ENCODE data around the gene CITED4. TPM values are rescaled to one million over a fixed set of nuclear protein-coding genes. Genes with fewer than 3 reads are reported as not detected.

Gene CITED4
- total and polyA plus RNA-seq, 10 of the 15 experiments (the other 5 are each of a cell fraction or from before 2014, with no cell fraction given), result 0.13 to 0.64 (median 0.26) TPM; not detected in 6

DNA sequence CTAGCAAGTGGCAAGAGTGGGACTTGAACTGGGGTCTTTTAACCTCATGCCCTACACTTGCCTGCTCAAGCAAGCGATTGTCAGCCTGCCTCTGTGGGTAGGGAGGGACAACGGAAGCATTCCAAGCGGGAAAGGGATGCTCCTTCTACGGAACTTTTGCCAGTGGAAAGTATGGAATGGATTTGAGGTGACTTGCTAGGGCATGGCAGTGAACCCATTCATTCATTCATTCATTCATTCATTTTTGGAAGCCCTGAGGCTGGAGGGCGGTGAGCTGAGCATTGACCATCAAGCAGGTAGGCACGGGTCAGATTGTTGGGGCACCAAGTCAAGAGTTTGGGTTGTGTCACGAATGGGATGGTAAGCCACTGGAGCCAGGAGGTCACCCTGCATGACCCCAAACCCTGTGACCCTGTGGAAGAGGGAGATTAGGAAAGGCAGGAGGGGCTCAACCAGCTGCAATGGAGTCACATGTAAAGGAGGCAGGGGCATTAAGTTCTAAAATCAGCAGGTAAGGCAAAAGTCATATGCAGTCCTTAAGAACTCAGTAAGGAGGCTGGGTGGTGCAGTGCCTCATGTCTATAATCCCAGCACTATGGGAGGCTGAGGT lies 11.8 kb upstream of the CITED4 start:
- FAIRE-seq (no peak), DNase-seq (ENCODE audit: low read depth, low spot score) (no peak), ATAC-seq (no peak)
- Histone ChIP-seq H3K27ac (ENCODE audit: control insufficient read depth, insufficient read depth) (no peak overlapping the region), H4K20me1 (ENCODE audit: control insufficient read depth, insufficient read depth) (no peaks in the 10 kb centered on the region), H3K4me3 (no peak overlapping the region), H3K79me2 (ENCODE audit: control insufficient read depth, insufficient read depth, low read length) (no peaks in the 10 kb centered on the region), H2AFZ (ENCODE audit: control insufficient read depth, low read depth, low read length) (no peak overlapping the region), H3K36me3 (ENCODE audit: control insufficient read depth in 2 of 2, insufficient read depth in 2 of 2, low read length in 1 of 2) (no peaks in the 10 kb centered on the region), H3K27me3 (replicated peaks in 1 of 2; ENCODE audit: control insufficient read depth in 2 of 2, insufficient read depth in 2 of 2, low read length in 1 of 2) (no peaks in the 10 kb centered on the region), H3K9me3 (replicated peaks; ENCODE audit: control insufficient read depth, insufficient read depth, low read length) (peaks cover 8% of the 10 kb centered on the region; the same call in 2 of the 3 replicates), H3K9ac (ENCODE audit: control insufficient read depth, insufficient read depth, low read length) (no peak overlapping the region), H3K4me2 (ENCODE audit: control insufficient read depth, insufficient read depth) (no peak overlapping the region), H3K4me1 (ENCODE audit: control insufficient read depth, insufficient read depth, low read length) (peaks cover 3% of the 10 kb centered on the region; the same call in 1 of the 2 replicates)
- ChIA-PET CTCF (interaction anchor here (2.4 kb wide), 1 partner anchor 78 kb away, joined by 6 read pairs; no protein-coding TSS in a partner anchor), SMC1A (ENCODE audit: uncharacterized antibody, unreplicated experiment) (interaction anchor here (0.8 to 1.0 kb wide), 3 partner anchors 9 to 24 kb away, joined by 3 to 4 read pairs (median 3); no protein-coding TSS in a partner anchor), POLR2A (no interaction called here), RAD21 (ENCODE audit: unreplicated experiment) (interaction anchor here (1.1 kb wide), 1 partner anchor 13 kb away, joined by 3 read pairs; no protein-coding TSS in a partner anchor)
- intact Hi-C loops (cut with micrococcal nuclease; ENCODE audit: unreplicated experiment), result no loop called here
- 56% methylated on average over 7 of the region's 7 CpGs for WGBS (ENCODE audit: insufficient coverage, insufficient replicate concordance, low lambda C conversion rate, missing lambda C conversion rate)
- no TSS peak for BruUV-seq (replicated peaks)
- in situ Hi-C loops (cut with MboI), result no loop called here
- no peak for TF ChIP-seq CHD2 (IDR thresholded peaks at IDR 0.05; ENCODE audit: borderline replicate concordance, low read depth, low read length)

GRCh38 chr1:40872276-40872675 lies 10.1 kb upstream of the CITED4 start:
- H2AFZ ChIP-seq (ENCODE audit: control insufficient read depth, low read depth, low read length), result no peak overlapping the region
- no peak for ATAC-seq
- H3K4me1 ChIP-seq (ENCODE audit: control insufficient read depth, insufficient read depth, low read length), result no peaks in the 10 kb centered on the region
- H3K4me2 ChIP-seq (ENCODE audit: control insufficient read depth, insufficient read depth), result no peak overlapping the region
- H3K9me3 ChIP-seq (replicated peaks; ENCODE audit: control insufficient read depth, insufficient read depth, low read length), result peaks cover 8% of the 10 kb centered on the region; the same call in 2 of the 3 replicates
- intact Hi-C loops (cut with micrococcal nuclease; ENCODE audit: unreplicated experiment), result no loop called here
- H3K27me3 ChIP-seq (replicated peaks in 1 of 2; ENCODE audit: control insufficient read depth in 2 of 2, insufficient read depth in 2 of 2, low read length in 1 of 2), result no peaks in the 10 kb centered on the region
- no peak for TF ChIP-seq IRF4 (IDR thresholded peaks at IDR 0.05; ENCODE audit: low read depth, low read length)
- no peak for TF ChIP-seq CHD1 (IDR thresholded peaks at IDR 0.05; ENCODE audit: low read depth, low read length)
- TF ChIP-seq SREBF2 (IDR thresholded peaks at IDR 0.05; ENCODE audit: low read length), result no peak
- TF ChIP-seq NR2C1 (IDR thresholded peaks at IDR 0.05), result no peak
- TF ChIP-seq POLR2A (IDR thresholded peaks at IDR 0.05; ENCODE audit: low read depth, low read length), result no peak
- no peak for TF ChIP-seq NR2F1 (conservative IDR thresholded peaks at IDR 0.05)
- no peak for TF ChIP-seq SIN3A (IDR thresholded peaks at IDR 0.05; ENCODE audit: low read depth, low read length)
- no peak for TF ChIP-seq RAD21 (IDR thresholded peaks at IDR 0.05; ENCODE audit: insufficient read depth, low read depth, low read length)
- H3K27ac ChIP-seq (ENCODE audit: control insufficient read depth, insufficient read depth), result no peak overlapping the region
- no peaks in the 10 kb centered on the region for H4K20me1 ChIP-seq (ENCODE audit: control insufficient read depth, insufficient read depth)
- ChIA-PET SMC1A (ENCODE audit: uncharacterized antibody, unreplicated experiment) (interaction anchor here (0.6 kb wide), 1 partner anchor 17 kb away, joined by 3 read pairs; no protein-coding TSS in a partner anchor), CTCF (interaction anchor here (2.4 kb wide), 1 partner anchor 80 kb away, joined by 6 read pairs; no protein-coding TSS in a partner anchor), POLR2A (no interaction called here), RAD21 (ENCODE audit: unreplicated experiment) (no interaction called here)
- no peak for DNase-seq (ENCODE audit: low read depth, low spot score)
- 91% methylated on average over 3 of the region's 3 CpGs for WGBS (ENCODE audit: insufficient coverage, insufficient replicate concordance, low lambda C conversion rate, missing lambda C conversion rate)
- H3K36me3 ChIP-seq (ENCODE audit: control insufficient read depth in 2 of 2, insufficient read depth in 2 of 2, low read length in 1 of 2), result no peaks in the 10 kb centered on the region
- FAIRE-seq, result no peak
- H3K9ac ChIP-seq (ENCODE audit: control insufficient read depth, insufficient read depth, low read length), result no peak overlapping the region
- in situ Hi-C loops (cut with MboI), result no loop called here
- H3K79me2 ChIP-seq (ENCODE audit: control insufficient read depth, insufficient read depth, low read length), result no peaks in the 10 kb centered on the region
- no TSS peak for BruUV-seq (replicated peaks)
- no peak overlapping the region for H3K4me3 ChIP-seq

Measured in GM12878 (cell line).